HCT116 (cell line): ENCODE results near the gene POP7. TPM values are rescaled to one million over a fixed set of nuclear protein-coding genes. Genes with fewer than 3 reads are reported as not detected.

Source experiments
- ATAC-seq: fragments of 200-7000 bp; cut with Tn5 transposase; 2 replicates; pipeline ENCODE4 v1.9.1; 2020; ENCODE audit warnings: mild to moderate bottlenecking, moderate library complexity
- BruUV-seq: library from RNA; stranded (reverse); fragments of 400-500 nt; replicated peaks from 2 replicates; lab custom pipeline; 2021; lab: Mats Ljungman, UMichigan
- CTCF ChIA-PET: fragments of 300-600 bp; sonication (Branson Sonifier 250); formaldehyde crosslinking; loops from one replicate; lab custom pipeline; 2021; ENCODE audit warnings: antibody characterized with exemption; lab: Charles Lee
- POLR2A ChIA-PET: fragments of 300-600, 350-600 bp; sonication (Branson Sonifier 250); formaldehyde crosslinking; loops from one replicate; lab custom pipeline; 2021; ENCODE audit warnings: antibody characterized with exemption; lab: Charles Lee
- RAD21 ChIA-PET, 2 experiments: fragments of 300-600 bp; sonication (Branson Sonifier 250); formaldehyde crosslinking; loops; one replicate each; lab custom pipeline; 2023; ENCODE audit warnings: low total read pairs in 2 of 2; ENCODE audit not compliant: uncharacterized antibody in 2 of 2, unreplicated experiment in 2 of 2, low non-redundant PET in 1 of 2; lab: Charles Lee
- DNase-seq: peaks from one replicate; pipeline ENCODE4 v3.0.0-alpha.2; 2010; ENCODE audit warnings: low read depth, low spot score
- H2AFZ ChIP-seq: fragments of 200-600 bp; shearing (Covaris generic), sonication (generic); 2 replicates; pipeline ENCODE4 v1.6.1; 2017; ENCODE audit warnings: low read depth, mixed run types, mixed read lengths, antibody characterized with exemption, low read length; ENCODE audit not compliant: poor library complexity, severe bottlenecking
- H3K27ac ChIP-seq: 2 replicates; pipeline ENCODE4 v1.5.1; 2012; ENCODE audit warnings: low read depth, low read length
- H3K27me3 ChIP-seq: fragments of 200-600 bp; sonication (generic); 2 replicates; pipeline ENCODE4 v1.6.1; 2016; ENCODE audit warnings: mixed run types, low read length, mixed read lengths; ENCODE audit not compliant: insufficient read depth
- H3K36me3 ChIP-seq, 2 experiments: fragments of 200-500 bp in 1 of 2; fragments of 200-600 bp in 1 of 2; sonication (Bioruptor generic) in 1 of 2; sonication (generic) in 1 of 2; 2 replicates each; pipeline versions ENCODE4 v1.5.1 to v1.6.1; 2014 to 2016; ENCODE audit warnings: low read length in 2 of 2, inconsistent platforms in 1 of 2, mixed read lengths in 1 of 2, mixed run types in 1 of 2; ENCODE audit not compliant: insufficient read depth in 2 of 2, control insufficient read depth in 1 of 2
- H3K4me1 ChIP-seq, 2 experiments: fragments of 200-600 bp in 1 of 2; sonication (generic) in 1 of 2; 2 replicates each; pipeline versions ENCODE4 v1.5.1 to v1.6.1; 2012 to 2017; ENCODE audit warnings: low read length in 2 of 2, inconsistent platforms in 1 of 2, mild to moderate bottlenecking in 1 of 2, mixed read lengths in 1 of 2, mixed run types in 1 of 2, moderate library complexity in 1 of 2; ENCODE audit not compliant: insufficient read depth in 2 of 2, control insufficient read depth in 1 of 2
- H3K4me2 ChIP-seq: fragments of 200-600 bp; sonication (generic); 2 replicates; pipeline ENCODE4 v1.6.1; 2017; ENCODE audit warnings: mixed run types, low read length, mixed read lengths
- H3K4me3 ChIP-seq, 2 experiments: fragments of 200-600 bp in 1 of 2; sonication (generic) in 1 of 2; replicated peaks in 1 of 2; 2 replicates each; pipeline ENCODE4 v1.5.1; 2011 to 2016; ENCODE audit warnings: low read length in 2 of 2, control low read depth in 1 of 2, low read depth in 1 of 2, mild to moderate bottlenecking in 1 of 2, mixed read lengths in 1 of 2, mixed run types in 1 of 2
- H3K79me2 ChIP-seq: fragments of 200-600 bp; sonication (generic); 2 replicates; pipeline ENCODE4 v1.6.1; 2017; ENCODE audit warnings: mild to moderate bottlenecking, mixed run types, low read length, moderate library complexity, mixed read lengths; ENCODE audit not compliant: insufficient read depth
- H3K9ac ChIP-seq: fragments of 200-600 bp; sonication (generic); 2 replicates; pipeline ENCODE4 v1.6.1; 2016; ENCODE audit warnings: low read length, mixed read lengths
- H3K9me2 ChIP-seq: fragments of 200-600 bp; sonication (generic), shearing (Covaris generic); 2 replicates; pipeline ENCODE4 v1.6.1; 2017; ENCODE audit warnings: mixed run types, mild to moderate bottlenecking, moderate library complexity; ENCODE audit not compliant: insufficient read depth
- H3K9me3 ChIP-seq, 2 experiments: fragments of 200-500 bp in 1 of 2; fragments of 200-600 bp in 1 of 2; sonication (Bioruptor generic) in 1 of 2; sonication (generic) in 1 of 2; 2 replicates each; pipeline ENCODE4 v1.6.1; 2014 to 2017; ENCODE audit warnings: low read length in 2 of 2, mixed read lengths in 2 of 2, inconsistent platforms in 1 of 2, low read depth in 1 of 2, mild to moderate bottlenecking in 1 of 2, mixed run types in 1 of 2, moderate library complexity in 1 of 2; ENCODE audit not compliant: control insufficient read depth in 1 of 2, insufficient read depth in 1 of 2
- H4K20me1 ChIP-seq: fragments of 200-600 bp; sonication (generic), shearing (Covaris generic); 2 replicates; pipeline ENCODE4 v1.6.1; 2017; ENCODE audit warnings: mixed run types, mild to moderate bottlenecking, moderate library complexity; ENCODE audit not compliant: insufficient read depth
- CTCF ChIP-seq, 3 experiments: fragments of 200-600 bp in 1 of 3; sonication (generic) in 1 of 3; IDR thresholded peaks in 2 of 3; conservative IDR thresholded peaks in 1 of 3; 2 replicates each; pipeline ENCODE4 v1.5.1; 2012 to 2017; ENCODE audit warnings: low read depth in 2 of 3, low read length in 2 of 3, antibody characterized with exemption in 1 of 3, borderline replicate concordance in 1 of 3, control low read depth in 1 of 3, mild to moderate bottlenecking in 1 of 3, mixed read lengths in 1 of 3, mixed run types in 1 of 3, moderate library complexity in 1 of 3; ENCODE audit not compliant: insufficient read depth in 1 of 3
- EZH2phosphoT487 ChIP-seq: fragments of 200-600 bp; IDR thresholded peaks from 2 replicates; pipeline ENCODE4 v1.6.1; 2018; ENCODE audit warnings: antibody characterized with exemption, borderline replicate concordance
- ZBTB33 ChIP-seq: IDR thresholded peaks from 2 replicates; pipeline ENCODE4 v1.6.1; 2011; ENCODE audit warnings: mild to moderate bottlenecking, low read length, moderate library complexity; ENCODE audit not compliant: insufficient replicate concordance; ENCODE audit errors: extremely low read depth
- intact Hi-C: fragments of 100-400 bp; cut with micrococcal nuclease; formaldehyde crosslinking; loops from 2 replicates; pipeline ENCODE4 v1.10.0; 2022
- total RNA-seq: library from RNA; stranded (reverse); gene quantifications from one replicate; pipeline ENCODE4 v1.2.1, GENCODE V29; 2021; ENCODE audit not compliant: unreplicated experiment

Gene POP7
- total RNA-seq, 1 experiment from 2014 or later = 67.5 TPM

- TF ChIP-seq CTCF (IDR thresholded peaks at IDR 0.05 in 2 of 3, conservative IDR thresholded peaks at IDR 0.05 in 1 of 3; ENCODE audit: borderline replicate concordance in 1 of 3, insufficient read depth in 1 of 3, low read depth in 2 of 3, low read length in 2 of 3) (no peak), ZBTB33 (no peak)
- TF ChIP-seq, all 23 proteins: peak for 0
Observed at GRCh38 chr7:100708395-100708794, 2.5 kb downstream of the POP7 start (continued).

GRCh38 chr7:100710452-100710851 lies 4.5 kb downstream of the POP7 start:
- BruUV-seq = no TSS peak
- DNase-seq (no peak), ATAC-seq (no peak)
- Histone ChIP-seq H3K27me3 (no peaks in the 10 kb centered on the region), H4K20me1 (peaks cover 5% of the 10 kb centered on the region; the same call in 1 of the 2 replicates), H3K9me2 (no peaks in the 10 kb centered on the region), H3K79me2 (peaks cover 26% of the 10 kb centered on the region), H3K36me3 (peaks cover 4 to 12% of the 10 kb centered on the region in 2 experiments; a peak in 3 of 4 replicates), H3K4me2 (no peak overlapping the region), H3K4me1 (peaks cover 4 to 12% of the 10 kb centered on the region in 2 experiments; a peak in 3 of 4 replicates), H3K27ac (no peak overlapping the region), H3K9ac (no peak overlapping the region), H3K9me3 (no peaks in the 10 kb centered on the region), H2AFZ (no peak overlapping the region), H3K4me3 (no peak overlapping the region)
- ChIA-PET POLR2A (interaction anchor here (0.6 kb wide), 1 partner anchor 140 kb away, joined by 3 read pairs; no protein-coding TSS in a partner anchor), RAD21 (no interaction called here), CTCF (interaction anchor here (1.6 kb wide), 1 partner anchor 15 kb away, joined by 4 read pairs; no protein-coding TSS in a partner anchor)
- intact Hi-C loops = no loop called here
- TF ChIP-seq EZH2phosphoT487 = no peak
